GM18502 (cell line): Measurements from ENCODE around the gene PDE11A.
A peak's percentile ranks its signal among the peaks of the same experiment; 100 is the strongest.
"Not testable (repeated sequence)": the region's sequence is repeated elsewhere in the genome, so short reads cannot be mapped to it uniquely, and the experiment has no call there.

Experiments used
- ATAC-seq: cut with Tn5 transposase; IDR thresholded peaks from one replicate; pipeline ENCODE4 v1.9.1; 2021; ENCODE audit warnings: mild to moderate bottlenecking; ENCODE audit not compliant: unreplicated experiment, poor library complexity

PDE11A gene

DNA sequence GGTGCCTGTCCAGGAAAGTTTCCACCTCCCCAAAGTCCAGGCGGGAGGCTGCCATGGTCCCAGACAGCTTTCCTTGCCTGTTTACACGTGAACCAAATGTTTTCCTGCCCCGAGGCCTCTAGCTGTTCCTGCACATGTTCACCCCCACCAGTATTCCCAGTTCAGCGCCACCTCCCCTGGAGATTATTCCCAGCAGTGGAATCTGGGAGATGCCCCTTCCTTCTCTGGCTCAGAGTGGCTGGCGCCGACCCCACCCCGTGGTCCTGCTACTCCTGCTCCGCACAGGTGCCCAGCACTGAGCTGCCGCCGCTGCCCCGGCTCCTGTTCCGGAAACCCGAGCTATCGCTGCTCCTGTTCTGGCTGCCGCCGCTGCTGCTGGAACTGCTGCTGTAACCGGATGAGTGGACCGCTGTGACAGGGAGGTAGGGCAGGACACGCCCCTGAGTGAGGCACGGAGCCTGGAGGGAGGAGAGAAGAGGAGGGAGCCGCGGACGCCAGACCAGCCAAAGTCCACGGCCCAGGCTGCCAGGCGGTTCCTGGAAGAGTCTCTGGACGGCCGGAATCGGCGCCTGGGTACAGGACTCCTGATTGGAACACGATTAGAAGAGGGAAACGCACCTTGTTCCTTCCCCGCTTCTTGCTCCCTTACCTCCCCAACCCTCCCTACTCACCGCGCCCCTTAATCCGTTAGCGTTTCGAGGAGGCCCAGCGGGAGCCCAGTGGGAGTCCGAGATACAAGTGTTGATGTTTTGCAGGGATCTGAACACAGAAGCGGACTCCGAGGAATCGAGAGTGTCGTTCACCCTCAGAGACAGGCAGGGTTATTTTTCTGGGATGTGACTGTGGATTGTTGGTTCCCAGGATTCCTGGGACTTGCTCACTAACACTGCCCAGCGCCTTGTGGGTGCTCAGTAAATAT, at the start of gene PDE11A:
Gene PDE11A, minus strand, starts transcription at position 395 of the 919 bp plus-strand sequence. Its CDS starts 340 bp downstream, at position 55.
- peak; percentile 59 for ATAC-seq

DNA sequence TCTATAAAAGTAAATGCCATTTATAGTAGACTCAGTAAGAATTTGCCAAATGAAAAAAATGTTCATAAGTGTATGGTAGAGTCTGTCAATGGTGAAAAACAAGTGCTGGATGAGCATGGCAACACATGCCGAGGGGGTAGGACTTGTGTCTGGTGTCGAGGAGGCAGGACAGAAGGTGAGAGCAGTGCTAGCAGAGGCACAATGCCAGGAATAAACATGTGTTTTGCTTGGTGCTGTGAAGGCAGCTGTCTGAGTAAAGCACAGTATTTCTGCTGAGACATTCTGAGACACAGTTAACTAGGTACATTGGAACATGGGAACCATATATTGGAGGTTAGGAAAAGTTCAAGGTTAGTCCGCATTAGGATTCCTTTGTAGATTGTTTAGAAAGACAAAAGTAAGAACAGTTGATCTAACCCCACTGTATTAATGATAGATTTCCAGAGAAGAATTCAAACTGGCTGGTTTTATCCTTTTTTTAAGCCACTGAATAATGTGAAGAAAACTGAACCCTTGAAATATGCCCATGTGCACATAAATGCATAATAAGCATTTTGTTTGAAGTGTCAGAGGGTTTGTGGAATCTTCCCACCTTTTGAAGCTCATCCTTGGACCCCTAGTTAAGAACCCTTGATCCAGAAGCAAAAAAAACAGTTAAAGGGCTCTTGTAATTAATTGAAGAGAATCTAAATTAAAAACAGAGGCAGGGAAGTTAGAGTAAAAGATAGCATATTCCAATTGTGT, 46.8 kb upstream of the PDE11A start:
- no peak for ATAC-seq

DNA sequence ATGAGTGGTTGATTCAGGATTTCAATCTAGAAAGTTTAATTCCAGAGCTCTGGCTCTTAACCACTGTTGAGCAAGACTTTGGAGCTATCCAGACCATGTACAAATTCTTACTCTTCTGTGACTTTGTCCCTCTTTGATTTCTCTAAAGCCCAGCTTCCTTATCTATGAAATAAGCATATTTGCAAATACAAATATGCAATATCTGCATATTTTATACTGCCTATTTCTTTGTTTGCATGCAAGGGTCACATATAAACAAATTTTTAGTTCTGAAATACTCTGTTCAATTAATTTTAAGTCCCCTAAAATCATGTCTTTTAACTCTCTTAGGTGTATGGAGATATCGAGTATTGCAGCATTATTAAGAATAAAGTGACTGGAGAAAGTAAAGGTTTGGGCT, 45.1 kb upstream of the PDE11A start:
- no peak for ATAC-seq

DNA sequence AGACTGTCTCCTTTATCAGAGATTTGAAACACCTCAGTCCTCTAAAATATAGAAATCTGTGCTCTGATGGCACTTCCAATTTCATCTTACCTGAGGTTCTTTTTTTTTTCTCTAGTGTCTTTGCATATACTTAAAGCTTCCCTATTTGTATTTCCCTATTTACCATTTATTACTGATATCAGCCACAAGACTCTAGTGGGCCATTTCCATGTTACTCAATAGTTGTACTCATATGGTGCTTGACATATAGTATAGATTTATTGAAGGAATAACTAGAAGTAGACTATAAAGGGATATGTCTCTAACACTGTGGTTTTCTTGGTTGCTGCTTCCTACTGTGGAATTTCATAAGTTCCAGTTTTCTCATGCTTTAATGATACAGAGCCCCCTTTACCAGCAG, 42.7 kb upstream of the PDE11A start:
- no peak for ATAC-seq

DNA sequence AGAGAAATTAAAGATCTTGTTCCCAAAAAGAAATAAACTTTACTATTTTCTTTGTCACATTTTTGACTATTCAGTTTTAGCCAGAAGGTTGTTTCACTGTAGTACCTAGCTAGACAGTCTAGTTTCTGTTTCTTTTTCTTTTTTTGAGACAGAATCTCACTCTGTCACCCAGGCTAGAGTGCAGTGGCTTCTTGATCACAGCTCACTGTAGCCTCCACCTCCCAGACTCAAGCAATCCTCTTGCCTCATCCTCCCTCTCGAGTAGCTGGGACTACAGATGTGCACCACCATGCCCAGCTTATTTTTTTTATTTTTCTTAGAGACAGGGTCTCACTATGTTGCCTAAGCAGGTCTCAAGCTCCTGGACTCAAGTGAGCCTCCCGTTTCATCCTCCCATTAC, 41.9 kb upstream of the PDE11A start:
- peak; percentile 45 for ATAC-seq

DNA sequence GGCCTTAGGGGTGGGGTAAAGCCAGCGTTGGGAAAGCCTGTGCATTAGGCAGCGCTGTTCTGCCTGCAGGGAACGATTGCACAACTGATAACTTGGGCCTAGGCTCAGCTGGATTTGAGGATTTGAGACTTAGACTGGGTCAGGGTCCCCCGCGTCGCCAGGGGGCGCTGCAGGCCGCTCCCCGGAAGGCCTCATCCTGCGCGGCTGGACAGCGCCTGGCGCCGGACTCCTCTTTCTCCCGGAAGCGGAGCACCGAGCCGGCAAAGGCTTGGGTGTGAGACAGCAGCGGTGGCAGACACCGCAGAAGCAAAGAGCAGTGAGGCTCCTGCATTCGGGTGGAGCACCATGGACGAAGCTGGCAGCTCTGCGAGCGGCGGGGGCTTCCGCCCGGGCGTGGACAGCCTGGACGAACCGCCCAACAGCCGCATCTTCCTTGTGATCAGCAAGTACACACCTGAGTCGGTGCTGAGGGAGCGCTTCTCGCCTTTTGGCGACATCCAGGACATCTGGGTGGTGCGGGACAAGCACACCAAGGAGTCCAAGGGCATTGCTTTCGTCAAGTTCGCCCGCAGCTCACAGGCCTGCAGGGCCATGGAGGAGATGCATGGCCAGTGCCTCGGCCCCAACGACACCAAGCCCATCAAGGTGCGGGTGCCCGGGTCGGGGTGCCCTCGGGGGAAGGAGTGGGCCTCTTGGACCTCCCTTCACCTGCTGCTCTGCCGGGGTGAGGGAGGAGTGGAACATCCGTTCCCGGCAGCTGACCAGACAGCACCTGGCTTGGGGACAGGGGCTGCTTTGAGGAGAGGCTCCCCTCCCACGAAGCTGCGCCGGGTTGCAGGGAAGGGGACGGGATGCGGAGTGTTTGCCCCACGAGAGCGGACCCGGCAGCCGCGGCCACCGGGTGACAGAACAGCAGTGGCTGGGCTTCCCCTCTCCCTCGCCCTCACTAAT, 39.9 kb upstream of the PDE11A start, which contains the start of gene RBM45:
Gene RBM45, plus strand, starts transcription at position 236 of the 951 bp plus-strand sequence. Its CDS starts 110 bp downstream, at position 346.
- ATAC-seq, result peak; percentile 92

DNA sequence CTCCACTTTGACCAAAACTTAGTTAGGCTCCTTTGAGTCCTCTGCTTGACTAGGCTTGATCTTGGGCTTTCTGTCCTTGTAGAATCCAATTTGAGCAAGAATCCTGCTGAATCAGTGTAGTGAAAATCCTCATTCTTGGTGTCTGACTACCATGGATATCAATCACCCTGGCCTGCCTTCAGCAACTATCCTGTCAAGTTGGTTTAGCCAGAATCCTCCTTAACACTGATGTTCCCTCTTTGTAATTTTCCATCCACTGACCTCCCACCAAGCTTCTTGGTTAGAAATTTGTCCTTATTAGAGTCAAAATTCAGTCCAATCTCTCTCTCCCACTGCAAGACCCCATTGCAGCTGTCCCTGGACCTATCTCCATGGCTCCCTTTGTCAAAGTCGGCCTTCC, 39.2 kb upstream of the PDE11A start:
- ATAC-seq, result peak; percentile 3

DNA sequence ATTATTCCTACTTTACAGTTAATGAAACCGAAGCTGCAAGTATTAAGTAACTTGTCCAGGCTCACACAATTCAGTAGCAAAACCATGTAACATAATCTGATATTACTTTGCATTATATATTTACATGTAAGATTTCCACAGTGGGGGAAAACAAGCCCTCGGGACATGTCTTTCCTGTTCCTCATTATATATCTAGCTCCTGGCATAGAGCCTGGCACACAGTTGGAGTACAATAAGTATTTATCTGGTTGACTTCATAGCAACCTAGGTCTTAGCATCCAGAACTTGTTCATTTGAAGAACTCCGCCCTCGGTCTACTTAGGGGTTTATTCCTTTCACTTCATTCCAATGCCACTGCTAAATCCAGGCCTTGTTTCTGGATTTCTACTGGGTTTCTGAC, 38.1 kb upstream of the PDE11A start:
- no peak for ATAC-seq

DNA sequence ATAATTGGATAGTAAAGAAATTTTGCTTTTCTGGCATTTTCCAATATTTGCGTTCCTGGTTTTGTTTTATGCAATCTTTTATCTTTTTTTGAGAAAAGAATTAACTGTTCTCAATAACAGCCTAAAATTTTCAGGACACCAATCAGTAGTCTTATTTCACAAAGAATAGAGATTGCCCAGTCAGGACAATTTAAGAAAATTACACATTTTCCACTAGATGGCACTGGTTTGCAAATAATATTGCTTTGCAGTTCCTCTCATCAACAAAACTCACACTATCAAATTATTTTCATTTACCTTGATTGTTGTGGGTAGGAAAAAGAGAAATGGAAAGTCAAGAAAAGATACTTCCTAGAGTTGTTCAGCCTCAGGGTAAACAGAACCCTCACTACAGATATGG, 37.2 kb upstream of the PDE11A start:
- no peak for ATAC-seq

DNA sequence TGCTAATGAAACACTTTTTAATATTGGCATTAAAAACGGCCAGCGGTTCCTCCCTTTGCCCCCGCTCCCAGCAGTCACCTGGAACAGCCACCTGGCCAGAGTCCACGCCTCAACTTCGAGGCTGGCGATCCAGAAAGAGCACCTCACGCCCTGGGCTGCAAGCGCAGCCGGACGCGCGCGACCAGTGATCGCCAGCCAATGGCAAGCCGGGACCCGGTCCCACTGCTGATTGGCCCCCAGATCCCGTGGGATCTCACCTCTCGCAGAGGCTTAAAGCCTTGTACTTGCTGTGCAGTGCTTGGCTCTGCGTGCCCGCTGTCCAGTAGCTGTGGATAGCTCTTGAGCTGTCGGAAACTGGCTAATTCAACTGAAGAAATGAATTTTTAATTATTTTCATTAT, 35.6 kb upstream of the PDE11A start:
- no peak for ATAC-seq

DNA sequence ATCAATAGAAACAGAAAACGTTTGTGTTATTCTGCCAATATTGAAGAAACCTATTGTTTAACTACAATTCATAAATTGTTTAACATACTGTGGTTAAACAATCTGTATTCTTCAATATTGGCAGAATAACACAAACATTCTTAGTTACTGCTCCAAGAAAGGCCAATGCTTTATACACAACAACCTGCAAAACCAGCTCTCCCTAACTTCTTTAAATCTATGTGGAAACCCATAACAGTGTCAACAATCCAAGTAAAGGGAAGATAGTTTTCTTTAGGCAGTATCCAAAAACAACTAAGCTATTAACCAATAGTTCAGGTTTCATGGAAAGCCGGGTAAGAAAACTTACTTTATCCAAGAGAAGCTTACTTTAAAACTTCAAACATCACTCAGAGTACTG, 33.5 kb upstream of the PDE11A start:
- no peak for ATAC-seq

DNA sequence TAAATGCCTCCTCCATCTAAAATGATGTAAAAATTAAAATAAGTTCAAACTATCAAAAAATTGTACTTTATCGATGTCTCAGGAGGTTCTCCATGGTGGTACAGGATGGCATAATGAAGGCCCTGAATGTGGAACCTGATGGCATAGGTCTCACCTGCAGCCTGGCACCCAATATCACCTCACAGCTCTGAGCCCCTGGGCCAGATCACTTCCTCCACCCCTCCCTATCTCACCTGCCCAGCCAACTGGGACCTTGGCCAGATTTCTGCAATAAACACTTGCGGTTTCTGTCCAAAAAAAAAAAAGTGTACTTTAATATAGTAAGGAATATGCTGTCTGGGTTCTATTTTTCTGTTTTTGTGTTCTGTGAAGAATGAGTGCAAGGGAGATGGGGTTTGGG, 33.0 kb upstream of the PDE11A start:
- ATAC-seq, result no peak

DNA sequence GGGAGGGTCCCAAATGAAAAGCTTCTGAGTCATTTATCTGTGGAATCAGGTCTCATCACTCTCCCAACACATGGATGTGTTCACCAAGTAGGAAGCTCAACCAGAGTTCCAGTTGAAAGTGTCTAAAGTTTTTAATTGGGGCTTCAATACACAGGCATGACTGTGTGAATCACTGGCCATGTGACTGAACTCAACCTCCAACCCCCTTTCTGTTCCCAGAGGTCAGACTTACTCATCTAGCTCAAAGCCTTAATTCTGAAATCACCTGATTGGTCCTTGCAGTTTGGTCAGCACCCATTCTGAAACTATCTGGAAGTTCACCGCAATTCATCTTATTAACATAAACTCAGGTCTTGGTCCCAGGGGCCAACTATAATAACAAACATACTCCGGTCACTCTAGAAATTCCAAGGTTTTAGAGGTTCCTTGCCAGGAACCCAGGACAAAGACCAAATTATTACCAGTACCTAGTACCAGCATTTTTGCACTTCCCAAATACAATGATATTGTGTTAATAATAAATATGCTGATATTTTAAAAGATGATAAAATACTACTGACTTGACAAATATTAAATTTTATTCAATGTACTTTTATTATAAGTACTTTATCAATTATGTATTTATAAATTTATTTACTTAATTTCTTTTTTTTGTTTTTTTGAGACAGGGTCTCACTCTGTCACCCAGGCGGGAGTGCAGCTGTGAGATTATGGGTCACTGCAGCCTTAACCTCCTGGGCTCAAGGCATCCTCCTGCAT, 28.9 kb upstream of the PDE11A start:
- ATAC-seq, result no peak

DNA sequence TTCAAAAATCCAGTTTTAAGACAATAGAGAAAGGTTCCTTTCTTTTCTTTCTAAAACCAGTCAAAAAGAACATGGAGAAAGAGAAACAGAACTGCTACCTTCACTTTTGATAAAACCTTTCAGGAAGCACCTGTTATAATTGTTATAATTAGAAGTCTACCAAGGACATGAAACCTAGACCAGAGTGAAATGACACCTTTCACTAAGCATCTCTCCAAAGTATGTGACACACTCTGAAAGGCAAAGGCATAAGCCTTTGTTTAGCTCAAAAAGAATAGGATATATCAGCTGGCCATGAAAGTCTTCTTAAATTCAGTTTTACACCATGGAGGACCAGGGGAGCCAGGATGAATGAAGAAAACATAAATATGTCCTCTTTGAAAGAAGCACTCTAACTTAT, 20.9 kb upstream of the PDE11A start:
- ATAC-seq, result no peak

DNA sequence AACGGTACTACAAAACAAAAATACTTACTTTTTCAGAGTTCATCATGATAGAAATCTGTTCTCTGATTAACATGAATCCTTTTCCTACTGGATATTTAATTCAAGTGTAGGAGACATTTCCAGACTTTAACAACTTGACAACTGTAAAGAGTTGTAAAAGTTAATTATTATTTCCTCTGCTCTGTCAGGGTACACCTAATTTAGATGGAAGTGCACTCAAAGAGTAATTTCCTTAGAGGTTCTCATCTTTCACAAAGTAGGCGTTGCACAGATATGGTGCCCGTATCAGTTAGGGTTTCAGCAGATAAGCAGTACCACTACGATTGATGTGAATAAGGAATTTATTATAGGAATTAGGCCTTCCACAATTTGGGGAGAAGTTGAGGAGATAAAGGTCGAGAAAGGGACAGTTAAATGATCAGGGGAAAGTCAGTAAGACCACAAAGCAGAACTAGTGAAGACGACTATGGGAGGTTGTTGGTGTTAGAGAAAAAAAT, 16.2 kb upstream of the PDE11A start:
- no peak for ATAC-seq

DNA sequence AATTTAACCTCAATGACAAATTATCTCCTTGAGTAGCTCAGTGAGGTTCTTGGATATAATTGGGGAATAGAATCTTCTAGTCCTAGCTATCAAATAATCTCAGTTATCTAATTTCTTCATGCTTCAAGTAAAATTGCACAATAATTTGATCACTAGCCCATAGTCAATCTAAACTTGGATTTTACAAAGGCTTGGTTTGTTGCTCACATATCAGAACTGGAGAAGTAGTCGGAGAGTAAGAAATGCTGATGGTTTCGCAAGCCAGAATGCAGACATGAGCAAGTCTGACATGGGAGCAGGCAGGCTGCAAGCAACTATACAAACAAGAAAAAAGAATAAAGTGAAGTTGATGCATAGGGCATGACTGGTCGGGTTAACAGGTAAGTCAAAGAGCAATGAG, 11.7 kb upstream of the PDE11A start:
- no peak for ATAC-seq

DNA sequence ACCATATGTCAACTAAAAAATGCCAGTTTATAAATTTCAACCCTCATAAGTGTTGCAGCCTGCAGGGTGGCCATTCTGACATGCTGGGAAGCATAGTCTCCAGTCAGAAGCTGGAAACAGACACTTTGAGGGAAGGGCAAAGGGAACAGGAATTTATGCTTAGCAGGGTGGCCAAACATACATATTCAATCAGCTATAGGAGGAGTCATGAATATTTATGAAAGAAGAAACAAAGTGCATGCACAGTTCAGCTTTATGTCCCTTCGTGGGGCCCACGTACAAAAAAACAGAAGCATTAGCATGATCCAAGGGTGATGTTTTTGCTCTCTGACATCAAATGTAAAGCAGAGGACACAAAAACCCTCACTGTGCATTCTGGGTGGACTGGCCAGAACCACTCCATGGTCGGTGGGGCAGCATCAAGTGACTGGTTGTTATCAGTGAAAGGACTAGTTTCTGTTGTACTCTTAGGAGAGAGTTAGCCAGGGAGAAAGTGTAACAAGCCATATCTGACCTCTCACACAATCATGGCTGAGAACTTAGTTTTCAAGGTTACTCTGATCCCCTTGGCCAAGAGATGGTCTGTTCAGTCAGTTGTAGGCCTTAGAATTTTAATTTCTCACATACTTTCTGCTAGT, 9.9 kb upstream of the PDE11A start:
- ATAC-seq, result no peak

DNA sequence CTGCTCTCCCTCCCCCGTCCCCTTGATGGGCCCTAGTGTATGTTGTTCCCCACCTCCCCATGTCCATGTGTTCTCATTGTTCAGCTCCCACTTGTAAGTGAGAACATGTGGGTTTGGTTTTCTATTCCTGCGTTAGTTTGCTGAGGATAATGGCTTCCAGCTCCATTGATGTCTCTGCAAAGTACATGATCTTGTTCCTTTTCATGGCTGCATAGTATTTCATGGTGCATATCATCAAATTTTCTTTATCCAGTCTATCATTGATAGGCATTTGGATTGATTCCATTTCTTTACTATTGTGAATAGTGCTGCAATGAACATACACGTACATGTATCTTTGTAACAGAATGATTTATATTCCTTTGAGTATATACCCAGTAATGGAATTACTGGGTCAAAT, 6.7 kb upstream of the PDE11A start:
- ATAC-seq, result not testable (repeated sequence)

DNA sequence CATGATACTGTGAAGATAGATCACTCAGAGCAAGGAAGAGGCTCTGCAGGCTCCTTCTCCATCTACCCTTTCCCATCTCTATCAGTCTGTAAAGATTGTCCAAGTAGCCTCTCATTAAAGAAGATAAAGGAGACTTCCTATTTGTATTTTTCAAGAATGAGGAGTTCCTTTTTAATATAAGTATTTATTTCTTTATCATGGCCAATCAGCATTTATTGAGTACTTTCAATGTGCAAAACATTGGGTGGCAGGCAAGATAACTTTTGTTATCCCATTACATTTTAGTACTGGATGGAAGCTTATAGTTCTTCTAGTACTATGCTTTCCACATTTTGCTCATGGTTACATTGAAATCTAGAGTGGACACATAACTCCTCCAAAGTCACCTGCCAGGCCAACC, 3.6 kb upstream of the PDE11A start:
- ATAC-seq, result no peak
